ENCODE measurements around the gene HMGCLL1.

The HMGCLL1 gene

DNA sequence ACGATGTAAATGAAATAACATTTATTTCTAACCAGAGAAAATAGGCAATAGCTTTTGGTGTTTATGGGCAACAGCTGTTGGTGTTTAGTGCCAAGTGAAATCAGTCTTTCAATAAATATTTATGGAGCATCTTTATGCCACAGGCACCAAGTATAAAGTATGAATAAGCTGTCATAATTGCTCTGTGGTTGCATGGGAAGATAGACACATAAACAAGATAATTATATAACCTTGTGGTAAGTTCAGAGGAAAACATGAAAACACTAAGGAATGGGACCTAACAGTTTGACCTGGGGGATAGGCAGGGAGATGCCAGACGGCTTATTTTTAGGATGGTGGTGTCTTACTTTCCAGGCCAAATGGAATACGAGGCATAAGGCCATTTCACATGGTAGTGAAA lies 140.8 kb downstream of the HMGCLL1 start:
- no peak for DNase-seq

DNA sequence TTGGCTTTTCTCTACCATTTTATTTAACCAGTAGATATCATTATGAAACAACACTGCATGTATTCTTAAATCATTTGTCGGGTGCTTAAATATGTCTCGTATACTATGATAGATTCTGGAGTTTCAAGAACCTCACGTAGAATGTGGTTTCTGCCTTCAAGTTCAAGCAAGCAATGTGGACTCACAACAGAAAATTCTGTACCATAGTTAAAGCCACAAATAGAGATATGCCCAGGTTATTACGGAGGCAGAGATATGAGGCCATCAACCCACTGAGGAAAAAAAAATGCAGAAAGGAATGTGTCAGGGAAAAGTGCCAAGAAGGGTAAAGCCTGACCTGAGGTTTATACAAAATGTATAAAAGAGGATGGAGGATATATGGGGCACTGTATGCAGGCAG lies 141.9 kb downstream of the HMGCLL1 start:
- no peak for DNase-seq

DNA sequence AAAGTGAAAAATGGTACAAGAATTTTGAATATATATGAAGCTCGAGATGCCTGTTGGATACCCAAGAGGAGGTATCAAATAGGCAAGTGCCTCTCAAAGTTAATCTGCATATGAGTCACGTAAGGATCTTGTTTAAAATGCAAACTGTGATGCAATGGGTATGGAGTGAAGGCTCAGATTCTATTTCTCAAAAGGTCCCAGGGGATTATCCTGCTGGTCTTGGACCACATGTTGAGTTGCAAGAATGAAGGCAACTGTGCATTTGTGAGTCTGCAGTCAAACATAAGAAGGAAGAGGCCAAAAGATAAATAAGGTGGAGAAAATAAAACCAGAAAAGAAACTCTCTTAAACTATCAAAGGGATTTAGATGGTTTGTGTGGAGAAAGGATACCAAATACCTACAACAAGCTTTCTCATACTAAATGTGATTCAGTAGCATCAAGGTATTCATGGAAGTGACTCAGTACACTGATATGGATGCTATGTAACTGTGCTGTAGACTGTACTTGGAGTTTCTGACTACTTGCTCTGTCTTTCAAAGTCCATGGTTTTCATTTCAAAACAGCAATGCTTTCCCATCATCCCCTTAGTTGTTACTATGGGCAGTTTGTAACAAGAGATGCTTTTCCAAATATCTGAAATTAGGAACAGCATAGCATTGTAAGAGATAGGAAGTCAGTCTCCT lies 145.4 kb downstream of the HMGCLL1 start:
- DNase-seq = no peak

DNA sequence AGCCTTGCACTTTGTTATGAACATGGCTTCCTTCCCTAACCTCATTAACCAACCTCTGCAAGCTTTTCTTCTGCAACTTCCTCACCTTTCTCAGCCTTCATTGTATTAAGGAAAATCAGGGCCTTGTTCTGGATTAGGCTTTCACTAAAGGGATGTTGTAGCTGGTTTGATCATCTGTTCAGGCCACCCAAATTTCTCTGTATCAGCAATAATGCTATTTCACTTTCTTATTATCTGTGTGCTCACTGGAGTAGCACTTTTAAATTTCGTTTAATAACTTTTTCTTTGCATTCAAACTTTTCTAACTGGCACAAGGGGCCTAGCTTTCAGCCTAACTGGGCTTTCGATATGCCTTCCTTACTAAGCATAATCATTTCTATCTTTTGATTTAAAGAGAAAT lies 155.1 kb downstream of the HMGCLL1 start:
- DNase-seq = no peak

DNA sequence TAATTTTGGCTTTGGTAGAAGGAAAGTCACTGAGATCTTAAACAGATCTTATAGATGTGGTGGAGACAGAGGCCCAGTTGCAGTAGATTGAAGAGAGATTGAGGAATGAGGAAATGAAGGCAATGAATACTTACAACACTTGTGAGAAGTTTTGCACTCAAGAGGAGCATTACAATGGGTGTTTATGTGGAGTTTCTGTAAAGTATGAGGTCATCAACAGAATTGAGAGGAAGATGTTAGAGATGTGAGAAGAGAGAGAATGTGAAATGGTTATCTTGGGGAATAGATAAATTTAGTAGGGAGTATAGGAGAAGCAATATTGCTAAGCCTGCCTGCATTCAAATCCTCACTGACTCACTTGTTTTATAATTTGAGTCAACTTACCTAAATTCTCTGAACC lies 168.3 kb downstream of the HMGCLL1 start:
- DNase-seq = no peak

DNA sequence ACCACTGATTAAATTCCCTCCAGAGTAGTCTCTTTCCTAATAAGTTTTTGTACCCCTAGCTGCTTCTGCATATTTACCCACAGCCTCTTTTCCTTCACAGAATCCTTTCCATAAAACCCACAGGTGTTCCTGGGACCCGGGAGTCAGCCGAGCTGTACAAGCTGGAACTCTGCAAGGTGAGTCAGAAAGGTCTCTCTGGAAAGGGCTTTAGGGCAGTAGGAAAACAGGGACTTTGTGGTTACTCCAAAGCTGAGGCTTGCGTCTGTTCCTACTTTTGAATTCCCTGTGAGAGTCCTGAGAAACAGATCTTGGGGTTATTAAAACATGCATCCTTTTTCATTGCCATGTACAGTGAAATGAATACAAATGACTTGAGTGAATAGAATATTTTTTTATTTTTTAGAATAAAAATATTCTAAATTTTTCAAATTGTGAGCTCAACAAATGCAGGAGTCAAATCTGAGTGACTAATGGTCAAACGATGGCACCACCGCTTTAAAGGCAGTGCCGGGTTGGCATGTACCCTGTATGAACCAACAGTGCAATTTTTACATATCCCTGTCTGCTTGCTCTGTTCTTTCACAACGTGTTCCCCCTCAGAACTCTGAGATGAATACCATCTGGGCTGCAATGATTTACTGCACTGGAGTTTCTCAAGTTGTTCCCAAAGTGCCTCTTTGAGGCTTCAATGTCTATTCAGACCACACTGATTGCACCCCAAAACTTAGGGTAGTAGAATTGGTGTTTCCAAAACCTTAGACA lies 173.3 kb downstream of the HMGCLL1 start:
- no peak for DNase-seq

DNA sequence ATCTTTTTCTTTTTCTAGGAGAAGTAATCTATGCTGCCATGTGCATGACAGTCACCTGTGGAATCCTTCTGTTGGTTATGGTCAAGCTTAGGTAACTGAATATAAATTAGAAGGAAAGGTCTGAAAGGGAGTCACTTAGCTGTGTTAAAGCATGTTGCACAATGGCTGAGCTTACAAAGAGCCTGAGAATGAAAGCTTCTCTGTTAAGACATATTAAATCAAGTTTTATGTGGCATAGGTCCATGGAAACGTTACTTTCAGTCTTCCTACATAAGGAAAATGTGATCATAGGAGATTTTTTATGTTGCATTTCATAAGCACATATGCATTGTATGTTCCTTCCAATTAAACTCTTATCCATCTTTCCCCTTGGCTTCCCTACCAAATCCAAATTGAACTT lies 179.6 kb downstream of the HMGCLL1 start:
- no peak for DNase-seq

DNA sequence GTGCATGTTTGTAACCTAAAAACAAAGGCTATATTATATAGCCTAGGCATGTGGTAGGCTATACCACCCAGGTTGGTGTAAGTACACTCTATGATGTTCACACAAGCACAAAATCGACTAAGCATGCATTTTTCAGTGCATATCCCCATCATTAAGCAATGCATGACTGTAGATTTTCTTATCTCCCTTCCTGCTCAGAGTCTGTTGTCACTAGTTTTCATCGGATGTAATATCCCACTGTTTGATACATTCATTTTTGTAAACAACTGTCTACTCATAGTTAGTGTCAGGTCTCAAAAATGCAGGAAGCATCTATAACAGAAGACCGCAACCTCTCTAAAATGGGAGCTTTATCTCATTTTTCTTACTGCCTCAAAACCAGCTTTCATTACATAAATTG lies 181.0 kb downstream of the HMGCLL1 start:
- no peak for DNase-seq

DNA sequence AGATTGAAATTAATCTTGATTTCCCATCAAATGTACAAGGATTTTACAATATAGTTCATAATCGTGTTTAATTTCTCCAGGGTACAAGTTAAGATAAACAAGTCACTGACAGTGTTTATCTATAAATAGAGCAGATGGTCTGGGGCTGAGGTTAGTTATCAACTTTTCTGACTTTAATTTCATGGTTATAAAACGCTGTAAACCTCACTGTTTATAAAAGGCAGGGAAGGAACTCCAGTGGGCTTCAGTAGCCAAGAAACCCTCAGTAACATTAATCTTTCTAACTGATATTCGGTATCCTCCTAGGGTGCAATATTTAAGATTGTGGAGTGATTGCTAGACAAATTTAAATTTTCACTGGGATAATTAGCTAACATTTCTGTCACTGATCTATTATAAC lies 183.1 kb downstream of the HMGCLL1 start:
- DNase-seq = no peak

DNA sequence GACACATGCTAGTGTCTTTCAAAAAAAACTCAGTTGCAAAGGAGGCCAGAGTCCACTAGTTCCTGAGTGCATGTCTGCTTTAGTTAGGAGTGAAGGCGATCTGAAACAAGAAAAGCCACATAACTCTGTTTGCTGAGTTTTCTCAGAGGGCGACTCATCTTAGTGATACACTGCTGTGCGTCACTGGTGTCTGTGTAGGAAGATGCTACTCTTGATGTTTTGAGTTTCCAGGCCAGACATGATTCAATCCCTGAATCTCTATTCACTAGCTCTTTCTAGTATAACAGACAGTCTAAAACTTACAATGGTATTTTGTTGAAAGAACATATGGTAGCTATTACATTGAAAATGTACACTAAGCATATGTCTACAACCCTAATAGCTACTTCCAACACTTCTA lies 190.8 kb downstream of the HMGCLL1 start:
- no peak for DNase-seq

Measured in CD4-positive, alpha-beta T cell treated with Interleukin-21 for 1 hour (primary cell).